Endothelial cell of hepatic sinusoid (primary cell): ENCODE data around the gene STRN4.

Experiments
- in situ Hi-C: cut with HindIII; loops from 2 replicates; pipeline ENCODE4 v1.10.0; 2017; ENCODE audit warnings: low sequenced_read_pairs

Gene STRN4

GRCh38 chr19:46687438-46688145, 58.7 kb downstream of the STRN4 start:
- in situ Hi-C loops = no loop called here

- in situ Hi-C loops = no loop called here
These were observed 61.1 kb downstream of the STRN4 start for GRCh38 chr19:46685189-46685588.

GRCh38 chr19:46678110-46678732, 68.0 kb downstream of the STRN4 start:
- in situ Hi-C loops = no loop called here

GRCh38 chr19:46674416-46675178, 71.7 kb downstream of the STRN4 start:
- in situ Hi-C loops = loop anchor here (25.0 kb wide), 1 partner anchor 137 kb away; no protein-coding TSS in a partner anchor

- in situ Hi-C loops = loop anchor here (25.0 kb wide), 1 partner anchor 134 kb away; no protein-coding TSS in a partner anchor
These were observed 75.4 kb downstream of the STRN4 start for GRCh38 chr19:46670813-46671212.
